ACHN (cell line): ENCODE data around the gene OCA2.
"Not testable (repeated sequence)": the region's sequence is repeated elsewhere in the genome, so short reads cannot be mapped to it uniquely, and the experiment has no call there.

Experiments used
- DNase-seq: peaks from one replicate; pipeline ENCODE4 v3.0.0-alpha.2; 2015
- in situ Hi-C: cut with HindIII; loops from 2 replicates; pipeline ENCODE4 v1.10.0; 2017; ENCODE audit warnings: low sequenced_read_pairs, low pct_ligation_motif_present, low pct_unique_long_range_greater_than_20kb

OCA2 gene

GRCh38 chr15:27850981-27851857, 247.9 kb downstream of the OCA2 start:
- in situ Hi-C loops, result no loop called here

GRCh38 chr15:27850050-27850449, 249.1 kb downstream of the OCA2 start:
- no peak for DNase-seq
- in situ Hi-C loops, result no loop called here

More at GRCh38 chr15:27850981-27851857, 247.9 kb downstream of the OCA2 start:
- DNase-seq, result no peak

- in situ Hi-C loops, DNase-seq: not testable (repeated sequence)
Measured at GRCh38 chr15:27848936-27849335, 250.2 kb downstream of the OCA2 start.

- no peak for DNase-seq
- in situ Hi-C loops, result no loop called here
Measured at GRCh38 chr15:27847775-27848710, 251.1 kb downstream of the OCA2 start.

GRCh38 chr15:27846722-27847395, 252.3 kb downstream of the OCA2 start:
- in situ Hi-C loops, result no loop called here
- no peak for DNase-seq

DNA sequence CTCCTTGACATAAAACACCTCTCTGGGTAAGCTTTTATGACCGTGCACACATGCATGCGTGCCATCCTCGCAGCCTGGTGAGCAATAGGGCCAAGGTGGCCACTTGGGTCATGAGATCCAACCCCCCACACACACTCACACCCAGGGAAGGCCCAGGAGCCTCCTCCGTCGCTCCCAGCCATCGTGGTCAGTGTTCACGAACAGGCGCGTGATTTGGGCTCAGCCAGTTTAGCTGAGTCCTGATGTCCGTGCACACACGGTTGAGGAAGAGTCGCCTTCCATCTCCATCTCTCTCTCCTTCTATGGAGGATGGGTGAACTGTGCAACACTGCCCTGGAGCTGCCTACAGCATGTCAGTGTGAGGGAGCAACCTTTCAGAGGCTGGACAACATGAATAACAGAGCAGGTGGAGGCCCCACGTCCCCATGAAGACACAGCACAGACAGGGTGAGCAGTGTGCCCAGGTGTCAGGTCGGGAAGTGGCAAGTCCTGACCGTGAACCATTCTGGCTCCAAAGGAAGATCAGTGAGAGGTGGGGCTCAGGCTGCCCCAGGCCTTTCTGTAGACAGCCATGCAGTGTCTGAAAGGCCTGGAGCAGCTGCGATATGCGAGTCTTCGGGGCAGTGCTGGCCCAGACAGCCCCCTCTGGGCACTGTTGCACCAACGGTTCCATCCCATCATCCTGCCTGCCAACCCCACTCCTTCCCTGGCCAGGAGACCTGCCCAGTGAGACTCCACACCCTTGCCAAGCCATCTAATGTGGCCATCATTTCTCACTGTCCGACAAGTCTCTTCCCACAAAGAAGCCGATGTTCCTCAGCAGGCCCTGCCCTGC, 253.4 kb downstream of the OCA2 start:
- DNase-seq, result no peak
- in situ Hi-C loops, result no loop called here

DNA sequence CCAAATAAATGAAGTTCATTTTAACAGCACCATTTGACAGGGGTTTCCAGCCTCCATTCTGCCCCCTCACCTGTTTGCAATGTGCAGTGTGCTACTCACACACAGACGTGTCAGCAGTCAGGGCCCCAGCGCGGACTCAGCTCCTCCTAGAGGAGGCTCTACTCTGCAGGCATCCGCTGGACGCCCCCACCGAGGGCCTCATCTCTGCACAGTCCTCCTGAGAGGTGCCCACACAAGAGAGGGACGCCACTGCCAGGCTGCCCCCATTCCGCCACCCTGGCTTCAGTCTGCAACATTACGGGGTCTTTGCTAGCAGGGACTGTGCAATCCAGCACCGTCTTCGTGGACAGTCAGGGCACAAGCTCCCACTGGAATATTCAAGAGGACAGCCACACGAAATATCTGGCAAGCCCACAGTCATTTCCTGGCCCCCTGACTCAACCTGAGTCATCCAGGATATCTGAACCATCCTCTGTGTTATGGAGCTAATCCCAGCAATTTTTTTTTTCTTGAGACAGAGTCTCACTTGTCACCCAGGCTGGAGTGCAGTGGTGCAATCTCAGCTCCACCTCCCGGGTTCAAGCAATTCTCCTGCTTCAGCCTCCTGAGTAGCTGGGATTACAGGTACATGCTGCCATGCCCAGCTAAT, 255.0 kb downstream of the OCA2 start:
- in situ Hi-C loops, result no loop called here

GRCh38 chr15:27843146-27843545, 256.0 kb downstream of the OCA2 start:
- DNase-seq, result no peak
- in situ Hi-C loops, result no loop called here

More for the DNA sequence above, 255.0 kb downstream of the OCA2 start:
- peak; percentile 33 for DNase-seq

DNA sequence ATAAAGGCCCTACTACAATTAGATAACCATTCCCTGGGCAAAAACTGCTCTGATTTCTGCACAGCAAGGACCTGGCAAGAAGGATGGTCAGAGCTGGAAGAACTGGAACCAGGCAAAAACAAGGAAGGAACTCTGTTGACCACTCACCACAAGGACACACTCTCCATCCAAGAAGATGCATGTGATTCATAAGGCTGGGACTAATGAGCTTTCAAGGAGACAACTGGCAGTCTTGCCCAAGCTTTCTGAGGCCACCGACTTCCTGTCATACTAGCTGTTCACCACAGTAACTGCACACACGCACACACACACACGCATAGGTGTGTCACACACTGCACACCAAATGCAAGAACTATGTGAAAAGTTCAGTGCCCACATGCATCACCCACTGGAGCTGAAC, 256.6 kb downstream of the OCA2 start:
- DNase-seq, result no peak
- in situ Hi-C loops, result no loop called here

- in situ Hi-C loops, result no loop called here
- no peak for DNase-seq
Measured at GRCh38 chr15:27835233-27835939, 263.7 kb downstream of the OCA2 start.

GRCh38 chr15:27834684-27835083, 264.4 kb downstream of the OCA2 start:
- in situ Hi-C loops, result no loop called here
- DNase-seq, result no peak

DNA sequence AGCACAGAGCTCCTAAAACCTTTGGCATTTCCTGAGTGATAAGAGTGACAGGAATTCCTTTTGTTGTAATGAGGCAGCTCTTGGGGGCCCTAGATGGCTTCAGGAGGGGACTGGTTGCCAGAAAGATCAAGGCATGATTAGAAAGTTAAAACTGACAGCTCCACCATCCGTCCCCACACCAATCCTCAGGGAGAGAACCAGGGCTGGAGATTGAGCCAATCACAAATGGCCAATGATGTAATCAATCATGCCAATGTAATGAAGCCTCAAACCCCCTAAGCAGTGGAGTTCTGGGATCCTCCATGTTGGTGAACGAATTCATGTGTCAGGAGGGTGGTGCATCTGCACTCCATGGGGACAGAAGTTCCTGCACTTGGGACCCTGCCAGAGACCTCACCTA, 265.1 kb downstream of the OCA2 start:
- DNase-seq, result no peak
- in situ Hi-C loops, result no loop called here

- in situ Hi-C loops, result no loop called here
- no peak for DNase-seq
Measured at GRCh38 chr15:27833178-27833577, 265.9 kb downstream of the OCA2 start.

GRCh38 chr15:27832237-27832596, 266.9 kb downstream of the OCA2 start:
- in situ Hi-C loops, result no loop called here
- DNase-seq, result no peak

DNA sequence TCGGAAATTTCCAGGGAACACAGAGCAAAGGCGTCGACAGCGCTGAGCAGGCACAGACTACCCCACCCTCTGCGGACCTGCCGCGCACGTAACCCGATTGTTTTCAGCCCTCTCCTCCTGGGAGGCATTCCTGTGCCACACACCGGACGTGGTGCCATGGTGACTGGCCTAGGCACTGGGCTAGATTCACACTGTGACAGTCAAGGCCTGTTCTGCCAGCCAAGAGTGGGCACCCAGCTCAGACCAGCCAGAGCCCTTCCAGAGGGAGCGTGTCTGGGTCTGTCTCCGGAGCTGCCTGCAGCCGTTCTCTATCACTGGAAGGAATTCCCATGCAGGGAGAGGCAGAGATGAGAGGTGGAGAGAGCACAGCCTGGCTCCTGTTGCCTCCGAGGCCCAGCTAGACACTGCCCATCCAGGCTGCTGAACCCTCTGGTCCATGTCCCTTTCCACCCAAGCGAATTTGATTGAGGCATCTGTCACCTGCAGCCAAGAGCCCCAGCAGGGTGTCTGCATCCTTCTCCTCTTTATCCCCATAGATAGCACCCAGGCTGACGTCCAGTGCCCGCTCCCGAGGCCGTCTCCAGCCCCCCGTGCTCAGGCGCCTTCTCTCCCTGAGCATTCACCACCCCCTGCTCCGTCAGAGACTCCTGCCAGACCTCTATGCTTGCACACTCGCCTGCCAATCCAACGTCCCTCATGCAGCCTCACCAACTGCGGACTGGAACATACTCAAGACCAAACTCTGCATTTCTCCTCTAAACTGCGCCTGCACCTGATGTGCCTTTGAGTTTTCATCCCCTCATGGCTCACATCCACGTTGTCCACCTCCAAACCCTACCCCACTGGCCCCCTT, 267.5 kb downstream of the OCA2 start:
- no peak for DNase-seq
- in situ Hi-C loops, result no loop called here

DNA sequence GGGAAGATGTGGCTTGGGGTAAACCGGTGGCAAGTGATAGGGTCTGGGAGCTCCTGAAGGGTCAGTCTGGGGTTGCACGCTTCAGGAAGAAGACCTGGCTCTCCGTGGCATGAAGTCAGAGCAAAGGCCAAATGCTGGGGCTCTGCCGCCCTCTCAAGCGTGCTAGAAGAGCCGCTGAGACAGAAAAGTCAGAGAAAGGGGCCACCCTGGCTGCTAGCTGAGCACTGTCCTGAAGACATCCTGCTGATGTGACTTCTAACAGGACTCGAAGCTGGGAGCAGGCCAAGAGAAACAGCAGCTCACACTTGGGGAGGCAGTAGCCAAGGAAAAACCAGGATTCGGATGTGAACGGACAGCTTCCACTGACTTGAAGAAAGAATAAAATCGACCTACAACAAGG, 270.4 kb downstream of the OCA2 start:
- no peak for DNase-seq
- in situ Hi-C loops, result no loop called here
